GM23338 (cell line): ENCODE results near the gene NXPH3. TPM values are rescaled to one million over a fixed set of nuclear protein-coding genes. Genes with fewer than 3 reads are reported as not detected.

Experiments used
- ATAC-seq: fragments of 200-7000 bp; cut with Tn5 transposase; 3 replicates; pipeline ENCODE4 v1.9.1; 2020
- DNase-seq: peaks from one replicate; pipeline ENCODE4 v3.0.0-alpha.2; 2015; ENCODE audit warnings: low spot score
- H2AFZ ChIP-seq: fragments of 200-600 bp; sonication (generic); 2 replicates; pipeline ENCODE4 v1.8.0; 2016; ENCODE audit warnings: antibody characterized with exemption, mild to moderate bottlenecking, moderate library complexity
- H3F3A ChIP-seq: fragments of 200-600 bp; sonication (generic); replicated peaks from 2 replicates; pipeline ENCODE4 v1.8.0; 2017; ENCODE audit warnings: antibody characterized with exemption, mixed run types, low read depth
- H3K27ac ChIP-seq: fragments of 200-600 bp; sonication (generic); 2 replicates; pipeline ENCODE4 v1.6.1; 2016; ENCODE audit warnings: low read depth
- H3K27me3 ChIP-seq: fragments of 200-600 bp; sonication (generic); 2 replicates; pipeline ENCODE4 v1.8.0; 2016; ENCODE audit warnings: mild to moderate bottlenecking, mixed run types, moderate library complexity; ENCODE audit not compliant: insufficient read depth
- H3K36me3 ChIP-seq: fragments of 200-600 bp; sonication (generic); 2 replicates; pipeline ENCODE4 v1.8.0; 2016; ENCODE audit warnings: mild to moderate bottlenecking; ENCODE audit not compliant: insufficient read depth
- H3K4me1 ChIP-seq: fragments of 200-600 bp; sonication (generic); 2 replicates; pipeline ENCODE4 v1.8.0; 2016; ENCODE audit warnings: mild to moderate bottlenecking, moderate library complexity; ENCODE audit not compliant: insufficient read depth
- H3K4me2 ChIP-seq: fragments of 200-600 bp; sonication (generic); 2 replicates; pipeline ENCODE4 v1.7.1; 2017; ENCODE audit warnings: mixed run types
- H3K4me3 ChIP-seq: fragments of 200-600 bp; sonication (generic); 2 replicates; pipeline ENCODE4 v1.6.1; 2016; ENCODE audit warnings: mixed run types
- H3K79me2 ChIP-seq: fragments of 200-600 bp; sonication (generic); replicated peaks from 2 replicates; pipeline ENCODE4 v1.8.0; 2017; ENCODE audit warnings: mild to moderate bottlenecking; ENCODE audit not compliant: insufficient read depth
- H3K9me2 ChIP-seq: fragments of 200-600 bp; sonication (generic); 2 replicates; pipeline ENCODE4 v1.8.0; 2017; ENCODE audit not compliant: insufficient read depth
- H4K20me1 ChIP-seq: fragments of 200-600 bp; sonication (generic); replicated peaks from 2 replicates; pipeline ENCODE4 v1.8.0; 2017; ENCODE audit warnings: mild to moderate bottlenecking; ENCODE audit not compliant: insufficient read depth
- H3K27ac Mint-ChIP-seq: 2 replicates; pipeline ENCODE4 v1.8.0; 2020; ENCODE audit warnings: inconsistent platforms, mild to moderate bottlenecking, moderate library complexity, mixed read lengths
- H3K27me3 Mint-ChIP-seq: 3 replicates; pipeline ENCODE4 v1.8.0; 2022; ENCODE audit warnings: low read depth, mild to moderate bottlenecking, moderate library complexity, mixed read lengths, inconsistent platforms; ENCODE audit not compliant: insufficient read depth, poor library complexity
- H3K36me3 Mint-ChIP-seq: 3 replicates; pipeline ENCODE4 v1.8.0; 2021; ENCODE audit warnings: low read depth, mild to moderate bottlenecking, inconsistent platforms, moderate library complexity, mixed read lengths
- H3K4me1 Mint-ChIP-seq: 3 replicates; pipeline ENCODE4 v1.8.0; 2020; ENCODE audit warnings: mild to moderate bottlenecking, inconsistent platforms, mixed read lengths
- H3K4me3 Mint-ChIP-seq: 3 replicates; pipeline ENCODE4 v1.8.0; 2021; ENCODE audit warnings: moderate library complexity, mild to moderate bottlenecking, inconsistent platforms, mixed read lengths
- H3K9me3 Mint-ChIP-seq: 3 replicates; pipeline ENCODE4 v1.8.0; 2020; ENCODE audit warnings: moderate library complexity, mild to moderate bottlenecking, inconsistent platforms, mixed read lengths
- CTCF ChIP-seq, 2 experiments: fragments of 200-600 bp in 1 of 2; sonication (generic) in 1 of 2; conservative IDR thresholded peaks; 2 replicates each; pipeline versions ENCODE4 v1.5.1 to v1.6.1; 2016 to 2017; ENCODE audit warnings: antibody characterized with exemption in 2 of 2, low read depth in 2 of 2, mild to moderate bottlenecking in 2 of 2, moderate library complexity in 1 of 2
- ETS1 ChIP-seq: IDR thresholded peaks from 2 replicates; pipeline ENCODE4 v1.6.1; 2016; ENCODE audit warnings: antibody characterized with exemption
- EZH2 ChIP-seq: fragments of 200-600 bp; sonication (generic); IDR thresholded peaks from one replicate; pipeline ENCODE4 v1.8.0; 2017; ENCODE audit warnings: antibody characterized with exemption, mild to moderate bottlenecking, low read depth; ENCODE audit not compliant: unreplicated experiment
- EZH2phosphoT487 ChIP-seq: fragments of 200-600 bp; sonication (generic); IDR thresholded peaks from one replicate; pipeline ENCODE4 v1.8.1; 2018; ENCODE audit warnings: antibody characterized with exemption; ENCODE audit not compliant: unreplicated experiment
- POLR2AphosphoS5 ChIP-seq: IDR thresholded peaks from 2 replicates; pipeline ENCODE4 v1.6.1; 2016; ENCODE audit warnings: antibody characterized with exemption, low read depth
- REST ChIP-seq: IDR thresholded peaks from one replicate; pipeline ENCODE4 v1.6.1; 2018; ENCODE audit warnings: antibody characterized with exemption; ENCODE audit not compliant: unreplicated experiment
- STAT1 ChIP-seq: IDR thresholded peaks from one replicate; pipeline ENCODE4 v1.6.1; 2016; ENCODE audit warnings: antibody characterized with exemption; ENCODE audit not compliant: unreplicated experiment
- ZNF331 ChIP-seq: fragments of 250-450 bp; sonication (Bioruptor Pico); IDR thresholded peaks from 2 replicates; pipeline ENCODE4 v1.5.0; 2020; ENCODE audit warnings: low read depth, mild to moderate bottlenecking, moderate library complexity
- polyA plus RNA-seq: library from polyadenylated mRNA; unstranded; fragments of >200 nt; fragmentation: Nextera tagmentation; extraction: Ambion mirVana; gene quantifications from 2 replicates; pipeline ENCODE4 v1.2.1, GENCODE V29; 2016
- total RNA-seq: library from RNA; depleted of rRNA; stranded (reverse); fragments of >200 nt; shearing (Covaris generic); gene quantifications from 2 replicates; pipeline ENCODE4 v1.2.3, GENCODE V29; 2014

NXPH3 gene
- total and polyA plus RNA-seq, 2 experiments from 2014 or later = 0.23 to 2.7 TPM

GRCh38 chr17:49546546-49547535 is 28.8 kb upstream of the NXPH3 start:
- no peak for DNase-seq
- no peak overlapping the region; the same call in 1 of the 2 replicates for H3K27ac Mint-ChIP-seq
- ATAC-seq = no peak

GRCh38 chr17:49547566-49547965 is 28.1 kb upstream of the NXPH3 start:
- no peak overlapping the region for H3K4me3 Mint-ChIP-seq
- no peaks in the 10 kb centered on the region for H3K36me3 ChIP-seq
- no peak overlapping the region for H3K4me2 ChIP-seq
- DNase-seq = no peak
- no peaks in the 10 kb centered on the region for H3F3A ChIP-seq
- no peak overlapping the region; the same call in 1 of the 2 replicates for H3K27ac Mint-ChIP-seq
- no peak overlapping the region for H3K4me3 ChIP-seq
- peaks cover 30% of the 10 kb centered on the region for H3K4me1 Mint-ChIP-seq
- H3K36me3 Mint-ChIP-seq = no peaks in the 10 kb centered on the region
- H4K20me1 ChIP-seq = no peaks in the 10 kb centered on the region
- no peaks in the 10 kb centered on the region for H3K27me3 ChIP-seq
- peaks cover 14% of the 10 kb centered on the region for H3K27me3 Mint-ChIP-seq
- H3K9me2 ChIP-seq = no peaks in the 10 kb centered on the region
- peaks cover 5% of the 10 kb centered on the region; the same call in 1 of the 3 replicates for H3K9me3 Mint-ChIP-seq
- H2AFZ ChIP-seq = peak overlapping the region; percentile 32; the same call in 1 of the 2 replicates
- ATAC-seq = no peak
- H3K79me2 ChIP-seq = no peaks in the 10 kb centered on the region
- no peak overlapping the region for H3K27ac ChIP-seq
- H3K4me1 ChIP-seq = peaks cover 20% of the 10 kb centered on the region; the same call in 1 of the 2 replicates
- TF ChIP-seq EZH2phosphoT487 (no peak), STAT1 (no peak), ZNF331 (CRISPR knock-in tag) (no peak), EZH2 (no peak), POLR2AphosphoS5 (no peak), CTCF (conservative IDR thresholded peaks at IDR 0.05; ENCODE audit: low read depth in 2 of 2) (no peak), REST (no peak)

More at GRCh38 chr17:49546546-49547535, 28.8 kb upstream of the NXPH3 start:
- H3K27me3 ChIP-seq = no peaks in the 10 kb centered on the region
- Mint-ChIP-seq H3K4me1 (peaks cover 30% of the 10 kb centered on the region), H3K27me3 (peaks cover 14% of the 10 kb centered on the region), H3K4me3 (no peak overlapping the region; the same call in 2 of the 3 replicates), H3K36me3 (no peaks in the 10 kb centered on the region), H3K9me3 (peaks cover 5% of the 10 kb centered on the region; the same call in 1 of the 3 replicates)
- TF ChIP-seq CTCF (conservative IDR thresholded peaks at IDR 0.05; ENCODE audit: low read depth in 2 of 2) (0 out of 4 replicates have a peak, but pooled peaks of 1 of the 2 experiments have one; percentile 2), ETS1 (no peak)
- H3K36me3 ChIP-seq = no peaks in the 10 kb centered on the region
- peaks cover 20% of the 10 kb centered on the region; the same call in 1 of the 2 replicates for H3K4me1 ChIP-seq
- H3K27ac ChIP-seq = no peak overlapping the region
- no peaks in the 10 kb centered on the region for H3K79me2 ChIP-seq
- H3K4me3 ChIP-seq = no peak overlapping the region
- no peaks in the 10 kb centered on the region for H4K20me1 ChIP-seq
- H2AFZ ChIP-seq = 0 out of 2 replicates have a peak overlapping the region, but pooled peaks have one; percentile 43
- H3K9me2 ChIP-seq = no peaks in the 10 kb centered on the region
- no peaks in the 10 kb centered on the region for H3F3A ChIP-seq
- peak overlapping the region; percentile 55; the same call in 1 of the 2 replicates for H3K4me2 ChIP-seq
